Mesothelial cell of epicardium (in vitro differentiated cells): ENCODE data around the gene TPP2. TPM values are rescaled to one million over a fixed set of nuclear protein-coding genes. Genes with fewer than 3 reads are reported as not detected.

Experiments used
- DNase-seq, 2 experiments: peaks; one replicate each; pipeline ENCODE4 v3.0.0; 2021; ENCODE audit warnings: low spot score in 2 of 2; ENCODE audit not compliant: unreplicated experiment in 2 of 2
- H3K27ac Mint-ChIP-seq: 2 replicates; pipeline ENCODE4 v1.8.0; 2021; ENCODE audit warnings: mixed read lengths
- H3K27me3 Mint-ChIP-seq: 2 replicates; pipeline ENCODE4 v1.8.0; 2021; ENCODE audit warnings: low read depth, mixed read lengths
- H3K36me3 Mint-ChIP-seq: 2 replicates; pipeline ENCODE4 v1.8.0; 2021; ENCODE audit warnings: mixed read lengths
- H3K4me1 Mint-ChIP-seq: 2 replicates; pipeline ENCODE4 v1.8.0; 2021; ENCODE audit warnings: mixed read lengths
- H3K4me3 Mint-ChIP-seq: 2 replicates; pipeline ENCODE4 v1.8.0; 2021; ENCODE audit warnings: mild to moderate bottlenecking, moderate library complexity, mixed read lengths
- H3K9me3 Mint-ChIP-seq: 2 replicates; pipeline ENCODE4 v1.8.0; 2021; ENCODE audit warnings: mixed read lengths
- total RNA-seq: library from RNA; stranded (reverse); gene quantifications from 3 replicates; pipeline ENCODE4 v1.2.1, GENCODE V29; 2021
- TF ChIP-seq, protein P1 (sequence below): fragments of 200-600 bp; sonication (generic); IDR thresholded peaks from one replicate; pipeline ENCODE4 v1.5.0; 2021; ENCODE audit warnings: antibody characterized with exemption; ENCODE audit not compliant: unreplicated experiment

The TPP2 gene
- total RNA-seq, 1 donor from 2014 or later = 54.2 TPM

DNA sequence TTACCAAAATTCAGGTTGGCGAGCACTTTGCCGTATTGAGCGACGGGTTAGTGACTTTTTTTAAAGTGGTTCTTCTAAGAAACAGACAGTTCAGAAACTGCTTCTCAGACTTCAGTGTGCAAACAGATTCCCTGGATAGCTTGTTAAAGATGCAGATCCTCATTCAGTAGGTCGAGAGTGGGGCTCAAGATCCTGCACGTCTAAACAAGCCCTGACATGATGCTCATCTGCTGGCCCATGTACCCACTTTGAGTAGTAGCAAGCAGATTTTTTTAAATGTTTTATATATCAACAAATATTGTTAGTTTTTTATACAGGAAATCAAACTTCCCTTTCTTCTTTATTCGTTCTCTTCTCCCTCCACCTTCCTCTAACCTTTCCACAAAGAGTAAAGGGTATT, 90.7 kb downstream of the TPP2 start:
- H3K4me3 Mint-ChIP-seq = no peak overlapping the region
- TF ChIP-seq, protein P1, sequence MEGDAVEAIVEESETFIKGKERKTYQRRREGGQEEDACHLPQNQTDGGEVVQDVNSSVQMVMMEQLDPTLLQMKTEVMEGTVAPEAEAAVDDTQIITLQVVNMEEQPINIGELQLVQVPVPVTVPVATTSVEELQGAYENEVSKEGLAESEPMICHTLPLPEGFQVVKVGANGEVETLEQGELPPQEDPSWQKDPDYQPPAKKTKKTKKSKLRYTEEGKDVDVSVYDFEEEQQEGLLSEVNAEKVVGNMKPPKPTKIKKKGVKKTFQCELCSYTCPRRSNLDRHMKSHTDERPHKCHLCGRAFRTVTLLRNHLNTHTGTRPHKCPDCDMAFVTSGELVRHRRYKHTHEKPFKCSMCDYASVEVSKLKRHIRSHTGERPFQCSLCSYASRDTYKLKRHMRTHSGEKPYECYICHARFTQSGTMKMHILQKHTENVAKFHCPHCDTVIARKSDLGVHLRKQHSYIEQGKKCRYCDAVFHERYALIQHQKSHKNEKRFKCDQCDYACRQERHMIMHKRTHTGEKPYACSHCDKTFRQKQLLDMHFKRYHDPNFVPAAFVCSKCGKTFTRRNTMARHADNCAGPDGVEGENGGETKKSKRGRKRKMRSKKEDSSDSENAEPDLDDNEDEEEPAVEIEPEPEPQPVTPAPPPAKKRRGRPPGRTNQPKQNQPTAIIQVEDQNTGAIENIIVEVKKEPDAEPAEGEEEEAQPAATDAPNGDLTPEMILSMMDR = no peak
- no peak overlapping the region for H3K27ac Mint-ChIP-seq
- H3K9me3 Mint-ChIP-seq = no peaks in the 10 kb centered on the region
- H3K36me3 Mint-ChIP-seq = no peaks in the 10 kb centered on the region
- peaks cover 9% of the 10 kb centered on the region for H3K4me1 Mint-ChIP-seq
- no peak for DNase-seq
- H3K27me3 Mint-ChIP-seq = no peaks in the 10 kb centered on the region

DNA sequence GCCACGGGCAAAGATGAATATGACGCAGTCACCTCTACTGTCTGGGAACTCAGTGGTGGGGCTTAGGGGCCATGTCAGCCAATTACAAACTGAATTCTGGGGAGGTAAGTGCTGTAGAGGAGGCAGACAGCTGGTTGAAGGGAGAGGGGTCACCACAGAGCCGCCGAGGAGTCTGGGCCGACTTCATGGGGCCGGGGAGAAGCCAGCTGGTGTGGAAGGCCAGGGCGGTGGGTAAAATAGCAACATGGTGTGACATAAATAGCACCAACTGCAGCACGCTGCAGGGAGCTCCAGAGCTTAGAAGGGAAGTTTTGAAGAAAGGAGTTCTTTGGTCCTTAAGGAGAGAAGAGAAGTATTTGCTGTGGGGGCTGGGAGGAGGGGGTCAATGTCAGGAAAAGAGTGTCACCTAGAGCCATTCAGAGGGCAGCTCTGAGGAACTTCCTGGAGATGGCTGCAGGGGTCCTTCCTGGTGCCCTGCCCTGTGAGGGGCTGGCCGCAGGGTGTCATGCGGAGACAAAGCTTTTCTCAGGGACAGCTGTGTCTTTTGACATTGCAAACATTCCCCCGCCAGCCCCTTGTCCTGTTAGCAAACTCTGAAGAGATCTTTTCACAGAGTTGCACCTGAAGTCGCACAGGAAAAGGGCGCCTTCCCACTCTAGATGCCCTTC, 91.7 kb downstream of the TPP2 start:
- Mint-ChIP-seq H3K27ac (no peak overlapping the region), H3K36me3 (no peaks in the 10 kb centered on the region), H3K4me1 (peaks cover 15% of the 10 kb centered on the region), H3K9me3 (no peaks in the 10 kb centered on the region), H3K27me3 (no peaks in the 10 kb centered on the region), H3K4me3 (no peak overlapping the region)
- TF ChIP-seq, protein P1 = no peak
- DNase-seq = no peak

DNA sequence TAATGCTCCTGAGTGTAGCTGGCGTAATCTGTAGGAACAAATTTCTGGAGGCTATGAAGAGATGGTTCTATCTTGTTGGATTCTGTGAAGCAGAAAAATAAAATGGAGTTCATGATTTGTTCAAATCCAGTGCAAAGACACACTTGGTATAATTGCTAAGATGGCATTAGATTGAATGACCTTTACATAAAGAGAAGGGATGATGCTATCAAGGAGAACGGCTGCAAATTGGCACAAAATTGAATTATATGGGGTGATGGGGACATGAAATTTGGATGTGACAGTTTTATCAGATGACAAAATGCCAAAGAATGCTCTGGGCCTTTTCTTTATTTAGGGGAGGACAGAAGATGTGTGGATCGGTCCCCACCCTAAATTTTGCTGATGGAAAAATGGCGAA, 94.1 kb downstream of the TPP2 start:
- Mint-ChIP-seq H3K4me1 (peaks cover 22% of the 10 kb centered on the region), H3K9me3 (no peaks in the 10 kb centered on the region), H3K27me3 (no peaks in the 10 kb centered on the region), H3K4me3 (no peak overlapping the region), H3K36me3 (no peaks in the 10 kb centered on the region), H3K27ac (no peak overlapping the region)
- DNase-seq = no peak
- TF ChIP-seq, protein P1 = no peak

DNA sequence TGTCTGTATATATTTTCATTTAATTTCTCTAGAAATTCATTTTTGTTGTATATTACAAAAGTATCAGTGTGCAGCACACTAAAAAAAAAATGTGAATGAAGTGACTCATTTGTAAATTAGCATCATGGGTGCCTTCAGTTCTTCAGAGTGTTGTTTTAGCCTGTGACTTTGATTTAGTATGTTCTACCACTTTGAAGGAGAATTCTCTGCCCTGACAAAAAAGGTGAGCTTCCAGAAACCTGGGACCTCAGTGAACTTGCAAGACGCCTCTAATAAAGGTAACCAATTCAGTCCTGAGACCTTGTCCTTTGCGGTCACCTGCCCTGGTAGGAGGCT, 95.7 kb downstream of the TPP2 start:
- Mint-ChIP-seq H3K27me3 (no peaks in the 10 kb centered on the region), H3K27ac (no peak overlapping the region), H3K4me3 (no peak overlapping the region), H3K4me1 (peaks cover 20% of the 10 kb centered on the region), H3K36me3 (no peaks in the 10 kb centered on the region), H3K9me3 (no peaks in the 10 kb centered on the region)
- TF ChIP-seq, protein P1 = no peak
- no peak for DNase-seq

DNA sequence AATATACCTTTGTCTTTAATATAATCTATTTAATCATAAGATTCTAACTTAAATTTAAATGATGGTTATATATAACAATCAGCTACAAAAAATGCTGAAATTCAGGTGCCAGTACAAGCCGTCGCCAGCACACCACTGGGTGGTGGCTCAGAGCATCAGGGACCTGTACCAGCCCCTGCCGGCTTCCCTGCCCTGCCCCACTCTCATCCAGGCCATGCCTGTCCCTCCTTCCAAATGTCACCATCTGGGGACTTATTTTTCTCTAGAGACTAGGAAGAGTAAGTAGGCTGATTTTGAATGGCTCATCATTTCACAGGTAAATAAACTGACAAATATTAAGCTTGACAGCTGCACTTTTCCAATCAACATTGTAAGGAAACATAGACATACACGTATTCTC, 96.5 kb downstream of the TPP2 start:
- no peak for DNase-seq
- H3K36me3 Mint-ChIP-seq = peaks cover under 1% of the 10 kb centered on the region
- H3K27ac Mint-ChIP-seq = no peak overlapping the region
- TF ChIP-seq, protein P1 = no peak
- H3K9me3 Mint-ChIP-seq = peaks cover 2% of the 10 kb centered on the region
- H3K27me3 Mint-ChIP-seq = no peaks in the 10 kb centered on the region
- H3K4me3 Mint-ChIP-seq = no peak overlapping the region
- peaks cover 20% of the 10 kb centered on the region for H3K4me1 Mint-ChIP-seq

DNA sequence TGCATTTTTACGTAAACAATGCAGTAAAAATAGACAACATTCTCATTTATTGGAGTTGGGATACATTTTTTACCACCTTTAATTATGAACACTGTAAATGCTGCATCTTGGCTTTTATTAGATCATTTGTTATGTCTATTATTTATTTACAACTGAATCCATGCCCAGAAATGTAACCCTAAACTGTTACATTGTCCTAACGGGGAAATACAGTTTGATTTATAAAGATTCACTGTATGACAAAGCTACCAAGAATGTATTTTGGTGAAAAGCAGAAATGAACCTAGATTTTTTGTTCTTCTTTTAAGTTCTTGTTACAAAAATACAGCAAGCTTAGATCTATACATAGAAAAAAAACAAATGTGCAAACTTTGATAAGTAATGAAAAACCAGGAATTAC, 97.0 kb downstream of the TPP2 start:
- peaks cover 7% of the 10 kb centered on the region for H3K9me3 Mint-ChIP-seq
- no peak overlapping the region for H3K4me3 Mint-ChIP-seq
- H3K27ac Mint-ChIP-seq = no peak overlapping the region
- H3K36me3 Mint-ChIP-seq = peaks cover 4% of the 10 kb centered on the region
- no peaks in the 10 kb centered on the region for H3K27me3 Mint-ChIP-seq
- TF ChIP-seq, protein P1 = no peak
- H3K4me1 Mint-ChIP-seq = peaks cover 20% of the 10 kb centered on the region
- DNase-seq = no peak
